Keratinocyte (primary cell): ENCODE measurements around the gene DNAJB4.

ENCODE experiments used
- EZH2 ChIP-seq: IDR thresholded peaks from one replicate; pipeline ENCODE4 v1.6.1; 2012; ENCODE audit warnings: inconsistent platforms, mild to moderate bottlenecking, low read length, moderate library complexity
- TF ChIP-seq, protein P1 (sequence below), 3 experiments: IDR thresholded peaks in 1 of 3; conservative IDR thresholded peaks in 1 of 3; optimal IDR thresholded peaks in 1 of 3; 2 replicates in 2 of 3; 3 replicates in 1 of 3; pipeline versions ENCODE3 to v1.5.1; 2011; ENCODE audit warnings: low read length in 3 of 3, mild to moderate bottlenecking in 3 of 3, moderate library complexity in 2 of 3, control low read depth in 1 of 3, inconsistent platforms in 1 of 3; ENCODE audit not compliant: insufficient read depth in 2 of 3; ENCODE audit errors: extremely low read depth in 1 of 3

DNA sequence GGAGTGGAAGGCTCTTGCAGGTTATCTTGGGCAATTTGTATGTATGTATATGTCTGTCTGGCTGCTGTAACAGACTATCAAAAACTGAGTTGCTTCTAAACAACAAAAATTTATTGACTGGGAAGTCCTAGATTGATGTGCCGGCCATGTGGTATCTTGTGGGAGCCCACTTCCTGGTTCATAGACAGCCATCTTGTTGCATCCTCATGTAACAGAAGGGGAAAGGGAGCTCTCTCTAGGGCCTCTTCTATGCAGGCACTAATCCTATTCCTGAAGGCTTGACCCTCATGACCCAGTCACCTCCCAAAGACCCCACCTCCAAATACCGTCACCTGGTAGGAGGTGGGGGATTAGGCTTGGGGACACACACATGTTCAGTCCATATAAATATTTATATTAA, 50.2 kb downstream of the DNAJB4 start:
- TF ChIP-seq, protein P1, sequence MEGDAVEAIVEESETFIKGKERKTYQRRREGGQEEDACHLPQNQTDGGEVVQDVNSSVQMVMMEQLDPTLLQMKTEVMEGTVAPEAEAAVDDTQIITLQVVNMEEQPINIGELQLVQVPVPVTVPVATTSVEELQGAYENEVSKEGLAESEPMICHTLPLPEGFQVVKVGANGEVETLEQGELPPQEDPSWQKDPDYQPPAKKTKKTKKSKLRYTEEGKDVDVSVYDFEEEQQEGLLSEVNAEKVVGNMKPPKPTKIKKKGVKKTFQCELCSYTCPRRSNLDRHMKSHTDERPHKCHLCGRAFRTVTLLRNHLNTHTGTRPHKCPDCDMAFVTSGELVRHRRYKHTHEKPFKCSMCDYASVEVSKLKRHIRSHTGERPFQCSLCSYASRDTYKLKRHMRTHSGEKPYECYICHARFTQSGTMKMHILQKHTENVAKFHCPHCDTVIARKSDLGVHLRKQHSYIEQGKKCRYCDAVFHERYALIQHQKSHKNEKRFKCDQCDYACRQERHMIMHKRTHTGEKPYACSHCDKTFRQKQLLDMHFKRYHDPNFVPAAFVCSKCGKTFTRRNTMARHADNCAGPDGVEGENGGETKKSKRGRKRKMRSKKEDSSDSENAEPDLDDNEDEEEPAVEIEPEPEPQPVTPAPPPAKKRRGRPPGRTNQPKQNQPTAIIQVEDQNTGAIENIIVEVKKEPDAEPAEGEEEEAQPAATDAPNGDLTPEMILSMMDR (optimal IDR thresholded peaks at IDR 0.05 in 1 of 3, IDR thresholded peaks at IDR 0.05 in 1 of 3, conservative IDR thresholded peaks at IDR 0.05 in 1 of 3; ENCODE audit: extremely low read depth in 1 of 3, insufficient read depth in 2 of 3, low read length in 3 of 3), result no peak
- TF ChIP-seq EZH2, result no peak
